Endothelial cell of umbilical vein (primary cell): Measurements from ENCODE around the gene SLC39A11. TPM values are rescaled to one million over a fixed set of nuclear protein-coding genes. Genes with fewer than 3 reads are reported as not detected.

ENCODE experiments used
- BruUV-seq: library from RNA; stranded (reverse); fragments of 400-500 nt; replicated peaks from 2 replicates; lab custom pipeline; 2021; lab: Mats Ljungman, UMichigan
- CTCF ChIA-PET: fragments of 300-600, 350-600 bp; sonication (Branson Sonifier 250); formaldehyde crosslinking; loops from one replicate; lab custom pipeline; 2021; ENCODE audit warnings: antibody characterized with exemption, inconsistent platforms; lab: Charles Lee
- POLR2A ChIA-PET: fragments of 300-600, 350-600 bp; sonication (Branson Sonifier 250); formaldehyde crosslinking; loops from one replicate; lab custom pipeline; 2021; ENCODE audit warnings: antibody characterized with exemption, inconsistent platforms; lab: Charles Lee
- DNase-seq: peaks from one replicate; pipeline ENCODE4 v3.0.0-alpha.2; 2011; ENCODE audit warnings: low read depth, low spot score
- FAIRE-seq: peaks from 2 replicates; lab custom pipeline; 2011; peaks lifted over from hg19 to GRCh38; lab: Jason Lieb, UNC
- H2AFZ ChIP-seq: 2 replicates; pipeline ENCODE4 v1.6.0; 2012; ENCODE audit warnings: low read depth, low read length, control low read depth, inconsistent platforms
- H3K27ac ChIP-seq: 2 replicates; pipeline ENCODE4 v1.5.1; 2011; ENCODE audit warnings: low read depth, mild to moderate bottlenecking, control low read depth, low read length, moderate library complexity; ENCODE audit not compliant: insufficient read depth
- H3K27me3 ChIP-seq, 2 experiments: 2 replicates each; pipeline versions ENCODE4 v1.6.0 to v1.6.1; 2011; ENCODE audit warnings: low read length in 2 of 2, mixed read lengths in 1 of 2; ENCODE audit not compliant: control insufficient read depth in 2 of 2, insufficient read depth in 2 of 2
- H3K36me3 ChIP-seq, 2 experiments: 2 replicates in 1 of 2; 3 replicates in 1 of 2; pipeline ENCODE4 v1.5.1; 2011; ENCODE audit warnings: low read length in 2 of 2, mild to moderate bottlenecking in 1 of 2, moderate library complexity in 1 of 2; ENCODE audit not compliant: control insufficient read depth in 2 of 2, insufficient read depth in 2 of 2; ENCODE audit errors: extremely low read depth in 1 of 2
- H3K4me1 ChIP-seq: 3 replicates; pipeline ENCODE4 v1.5.1; 2011; ENCODE audit warnings: mild to moderate bottlenecking, low read length; ENCODE audit not compliant: control insufficient read depth, insufficient read depth; ENCODE audit errors: extremely low read depth
- H3K4me2 ChIP-seq: 2 replicates; pipeline ENCODE4 v1.6.1; 2011; ENCODE audit warnings: low read length, control low read depth, mixed read lengths; ENCODE audit not compliant: insufficient read depth
- H3K4me3 ChIP-seq, 3 experiments: fragments of 200-600 bp in 1 of 3; sonication (generic), shearing (Covaris generic) in 1 of 3; replicated peaks in 1 of 3; 2 replicates each; pipeline ENCODE4 v1.5.1; 2011 to 2016; ENCODE audit warnings: control low read depth in 3 of 3, low read length in 3 of 3, mild to moderate bottlenecking in 2 of 3, inconsistent platforms in 1 of 3, low read depth in 1 of 3, moderate library complexity in 1 of 3; ENCODE audit not compliant: insufficient read depth in 1 of 3
- H3K79me2 ChIP-seq: 2 replicates; pipeline ENCODE4 v1.6.0; 2012; ENCODE audit warnings: low read length, inconsistent platforms; ENCODE audit not compliant: control insufficient read depth, insufficient read depth
- H3K9ac ChIP-seq: replicated peaks from 2 replicates; pipeline ENCODE3; 2011; ENCODE audit warnings: low read length, control low read depth; ENCODE audit not compliant: insufficient read depth; ENCODE audit errors: extremely low read depth
- H3K9me1 ChIP-seq: replicated peaks from 3 replicates; pipeline ENCODE4 v1.6.0; 2011; ENCODE audit warnings: mild to moderate bottlenecking, low read length; ENCODE audit not compliant: control insufficient read depth, insufficient read depth; ENCODE audit errors: extremely low read depth
- H3K9me3 ChIP-seq: replicated peaks from 2 replicates; pipeline ENCODE4 v1.5.1; 2012; ENCODE audit warnings: low read length, inconsistent platforms; ENCODE audit not compliant: control insufficient read depth, insufficient read depth
- H4K20me1 ChIP-seq: replicated peaks from 2 replicates; pipeline ENCODE3; 2011; ENCODE audit warnings: mild to moderate bottlenecking, low read length; ENCODE audit not compliant: control insufficient read depth, insufficient read depth; ENCODE audit errors: extremely low read depth
- EZH2 ChIP-seq: IDR thresholded peaks from 2 replicates; pipeline ENCODE4 v1.6.1; 2012; ENCODE audit warnings: borderline replicate concordance, low read depth, mild to moderate bottlenecking, moderate library complexity, low read length, inconsistent platforms; ENCODE audit not compliant: severe bottlenecking
- FOS ChIP-seq: IDR thresholded peaks from 2 replicates; pipeline ENCODE4 v1.6.1; 2011; ENCODE audit warnings: mild to moderate bottlenecking, low read length, moderate library complexity, borderline replicate concordance; ENCODE audit not compliant: insufficient read depth
- GATA2 ChIP-seq: IDR thresholded peaks from 2 replicates; pipeline ENCODE4 v1.7.0; 2011; ENCODE audit warnings: low read depth, mild to moderate bottlenecking, moderate library complexity, mixed read lengths, low read length; ENCODE audit not compliant: insufficient read length, insufficient read depth
- JUN ChIP-seq: IDR thresholded peaks from 2 replicates; pipeline ENCODE4 v1.6.1; 2011; ENCODE audit warnings: borderline replicate concordance, low read depth; ENCODE audit not compliant: insufficient read length, insufficient read depth
- MYC ChIP-seq: IDR thresholded peaks from one replicate; pipeline ENCODE4 v1.6.1; 2011; ENCODE audit warnings: mild to moderate bottlenecking, low read depth, low read length
- POLR2A ChIP-seq: IDR thresholded peaks from 2 replicates; pipeline ENCODE4 v1.6.1; 2012; ENCODE audit warnings: low read depth, mild to moderate bottlenecking, control low read depth, low read length
- POLR2AphosphoS5 ChIP-seq: IDR thresholded peaks from 2 replicates; pipeline ENCODE4 v1.6.1; 2012; ENCODE audit warnings: low read depth, mild to moderate bottlenecking, control low read depth, low read length, moderate library complexity; ENCODE audit not compliant: insufficient read depth
- dilution Hi-C: fragments of 300-500 bp; cut with MboI; formaldehyde crosslinking; loops from one replicate; pipeline ENCODE4 v1.15.0; 2019; ENCODE audit warnings: low sequenced_read_pairs; ENCODE audit not compliant: extremely low pct_ligation_motif_present
- intact Hi-C: fragments of 100-400 bp; cut with micrococcal nuclease; formaldehyde crosslinking; loops from one replicate; pipeline ENCODE4 v1.10.0; 2022
- polyA plus RNA-seq, 4 experiments: library from polyadenylated mRNA; depleted of rRNA in 3 of 4; stranded (reverse) in 3 of 4; unstranded in 1 of 4; fragments of >200 nt; gene quantifications; 2 replicates each; pipeline versions ENCODE4 v1.2.1 to v1.2.3, GENCODE V29; 2011 to 2012; ENCODE audit warnings: missing spikeins in 1 of 4
- total RNA-seq: library from RNA; stranded (reverse); gene quantifications from 2 replicates; pipeline ENCODE4 v1.2.3, GENCODE V29; 2021
- TF ChIP-seq, protein P1 (sequence below): IDR thresholded peaks from 2 replicates; pipeline ENCODE4 v1.6.1; 2011; ENCODE audit not compliant: insufficient read depth, insufficient read length
- TF ChIP-seq, protein P2 (sequence below), 2 donors: IDR thresholded peaks; 1 replicate in 1 of 2; 2 replicates in 1 of 2; pipeline ENCODE4 v1.5.1; 2011; ENCODE audit warnings: low read length in 2 of 2, mild to moderate bottlenecking in 2 of 2, moderate library complexity in 2 of 2, control low read depth in 1 of 2, inconsistent platforms in 1 of 2, low read depth in 1 of 2; ENCODE audit not compliant: insufficient read depth in 1 of 2; ENCODE audit errors: extremely low read depth in 1 of 2

Gene SLC39A11
- total and polyA plus RNA-seq, 2 donors (not counting 3 experiments of a cell fraction or from before 2014, with no cell fraction given), result 8.1 to 11.9 TPM

DNA sequence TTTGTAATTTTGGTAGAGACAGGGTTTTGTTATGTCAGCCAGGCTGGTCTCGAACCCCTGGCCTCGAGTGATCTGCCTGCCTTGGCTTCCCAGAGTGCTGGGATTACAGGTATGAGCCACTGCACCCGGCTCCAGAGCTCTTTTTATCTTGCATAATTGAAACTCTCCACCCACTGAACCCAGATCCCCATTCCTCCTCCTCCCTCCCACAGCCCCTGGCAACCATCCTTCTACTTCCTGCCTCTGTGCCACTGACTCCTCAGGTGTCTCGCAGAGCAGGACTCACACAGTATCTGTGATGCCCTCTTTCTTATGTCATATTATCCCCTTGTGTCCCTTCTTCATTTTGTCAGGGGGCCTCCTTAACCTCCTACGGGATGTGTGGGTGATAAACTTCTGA lies 340.7 kb downstream of the SLC39A11 start:
- H3K36me3 ChIP-seq, result no peaks in the 10 kb centered on the region
- dilution Hi-C loops, result no loop called here
- H3K9me1 ChIP-seq, result no peaks in the 10 kb centered on the region
- H2AFZ ChIP-seq, result no peak overlapping the region
- H3K4me1 ChIP-seq, result no peaks in the 10 kb centered on the region
- H3K27me3 ChIP-seq, result no peaks in the 10 kb centered on the region
- no peak overlapping the region for H3K9ac ChIP-seq
- no peak overlapping the region for H3K27ac ChIP-seq
- CTCF ChIA-PET, result interaction anchor here (1.3 kb wide), 1 partner anchor 27 kb away, joined by 3 read pairs; no protein-coding TSS in a partner anchor
- FAIRE-seq (no peak), DNase-seq (no peak)
- POLR2A ChIA-PET, result no interaction called here
- no peaks in the 10 kb centered on the region for H4K20me1 ChIP-seq
- TF ChIP-seq JUN (no peak), FOS (no peak), GATA2 (no peak), MYC (no peak), POLR2AphosphoS5 (no peak), EZH2 (no peak), POLR2A (no peak)
- TF ChIP-seq, protein P1, sequence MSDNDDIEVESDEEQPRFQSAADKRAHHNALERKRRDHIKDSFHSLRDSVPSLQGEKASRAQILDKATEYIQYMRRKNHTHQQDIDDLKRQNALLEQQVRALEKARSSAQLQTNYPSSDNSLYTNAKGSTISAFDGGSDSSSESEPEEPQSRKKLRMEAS, result no peak
- TF ChIP-seq, protein P2, sequence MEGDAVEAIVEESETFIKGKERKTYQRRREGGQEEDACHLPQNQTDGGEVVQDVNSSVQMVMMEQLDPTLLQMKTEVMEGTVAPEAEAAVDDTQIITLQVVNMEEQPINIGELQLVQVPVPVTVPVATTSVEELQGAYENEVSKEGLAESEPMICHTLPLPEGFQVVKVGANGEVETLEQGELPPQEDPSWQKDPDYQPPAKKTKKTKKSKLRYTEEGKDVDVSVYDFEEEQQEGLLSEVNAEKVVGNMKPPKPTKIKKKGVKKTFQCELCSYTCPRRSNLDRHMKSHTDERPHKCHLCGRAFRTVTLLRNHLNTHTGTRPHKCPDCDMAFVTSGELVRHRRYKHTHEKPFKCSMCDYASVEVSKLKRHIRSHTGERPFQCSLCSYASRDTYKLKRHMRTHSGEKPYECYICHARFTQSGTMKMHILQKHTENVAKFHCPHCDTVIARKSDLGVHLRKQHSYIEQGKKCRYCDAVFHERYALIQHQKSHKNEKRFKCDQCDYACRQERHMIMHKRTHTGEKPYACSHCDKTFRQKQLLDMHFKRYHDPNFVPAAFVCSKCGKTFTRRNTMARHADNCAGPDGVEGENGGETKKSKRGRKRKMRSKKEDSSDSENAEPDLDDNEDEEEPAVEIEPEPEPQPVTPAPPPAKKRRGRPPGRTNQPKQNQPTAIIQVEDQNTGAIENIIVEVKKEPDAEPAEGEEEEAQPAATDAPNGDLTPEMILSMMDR (IDR thresholded peaks at IDR 0.05; ENCODE audit: extremely low read depth in 1 of 2, insufficient read depth in 1 of 2, low read depth in 1 of 2, low read length in 2 of 2), result no peak
- intact Hi-C loops, result no loop called here
- BruUV-seq, result no TSS peak
- H3K4me2 ChIP-seq, result no peak overlapping the region
- no peaks in the 10 kb centered on the region for H3K9me3 ChIP-seq
- H3K79me2 ChIP-seq, result no peaks in the 10 kb centered on the region
- no peak overlapping the region for H3K4me3 ChIP-seq
